Measurements from ENCODE around the gene RNF115.
A peak's percentile ranks its signal among the peaks of the same experiment; 100 is the strongest.
"Not testable (repeated sequence)": the region's sequence is repeated elsewhere in the genome, so short reads cannot be mapped to it uniquely, and the experiment has no call there.

Gene RNF115

GRCh38 chr1:145730467-145730866 lies 93.4 kb downstream of the RNF115 start:
- DNase-seq (ENCODE audit: low spot score), result no peak

- DNase-seq (ENCODE audit: low spot score), result no peak
Measured at GRCh38 chr1:145729666-145730436, 94.0 kb downstream of the RNF115 start.

DNA sequence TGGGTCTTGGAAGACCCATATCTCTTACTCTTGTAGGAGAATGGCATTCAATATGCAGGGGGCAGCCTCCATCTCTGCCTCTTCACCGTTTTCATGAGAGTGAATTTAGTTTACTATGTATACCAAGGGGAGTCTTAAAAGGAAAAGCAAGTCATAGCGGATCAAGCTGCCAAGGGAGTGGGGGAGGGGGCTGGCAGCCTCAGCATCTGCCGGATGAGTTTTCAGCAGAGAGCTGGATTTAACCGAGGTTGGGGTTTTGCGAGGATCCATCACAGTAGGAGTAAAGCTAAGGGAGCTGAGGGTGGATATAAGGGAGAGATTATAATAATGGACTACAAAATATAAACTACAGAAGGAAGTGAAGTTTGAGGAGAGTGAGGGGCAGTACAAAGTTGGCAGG lies 94.7 kb downstream of the RNF115 start:
- DNase-seq (ENCODE audit: low spot score), result no peak

GRCh38 chr1:145726193-145726592 lies 97.7 kb downstream of the RNF115 start:
- DNase-seq (ENCODE audit: low spot score), result not testable (repeated sequence)

DNA sequence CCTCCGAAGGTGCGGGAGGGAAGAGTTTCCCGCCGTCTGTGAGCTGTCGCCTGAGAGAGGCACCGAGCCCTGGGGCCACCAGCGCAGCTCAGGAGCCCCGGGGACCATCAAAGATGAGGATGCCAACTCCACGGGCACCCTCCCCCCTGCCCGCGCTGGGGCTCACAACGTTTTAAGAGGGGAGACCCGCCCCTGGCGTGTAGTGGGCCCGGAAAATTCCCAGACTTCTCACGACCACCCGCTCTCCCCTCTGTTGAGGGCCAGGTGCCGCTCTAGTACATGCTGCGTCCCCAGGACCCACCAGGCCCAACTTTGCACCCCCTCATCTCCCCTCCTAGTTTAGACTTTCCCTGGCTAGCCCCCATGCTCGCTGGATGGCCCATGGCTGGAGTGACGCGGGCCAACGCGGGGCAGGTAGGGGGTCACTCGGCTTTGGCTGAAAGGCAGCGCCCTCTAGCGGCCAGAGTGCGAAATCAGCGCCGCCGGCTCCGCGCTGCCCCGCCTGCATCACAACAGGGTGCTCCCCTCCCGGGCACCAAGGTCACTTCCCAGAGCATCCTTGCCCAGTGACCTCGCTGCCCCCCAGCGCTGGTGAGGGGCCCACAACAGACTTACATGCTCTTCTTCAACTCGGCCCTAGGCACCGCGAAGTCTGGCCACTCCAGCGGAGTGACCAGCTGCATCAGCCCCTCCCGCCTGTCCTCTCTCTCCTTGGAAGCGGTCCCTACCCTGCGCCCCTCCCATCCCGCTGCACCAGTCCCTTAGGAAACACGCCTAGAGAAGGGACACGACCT lies 102.8 kb downstream of the RNF115 start:
- peak; percentile 22 for DNase-seq (ENCODE audit: low spot score)

- DNase-seq (ENCODE audit: low spot score), result no peak
Measured at GRCh38 chr1:145720556-145720877, 103.4 kb downstream of the RNF115 start.

GRCh38 chr1:145719230-145720079 lies 104.4 kb downstream of the RNF115 start, which contains the start of gene CD160:
TSS of gene CD160 (plus strand) at chr1:145719499. CDS start at chr1:145728328, 8,829 bp downstream.
- DNase-seq (ENCODE audit: low spot score), result no peak

GRCh38 chr1:145718465-145718864 lies 105.4 kb downstream of the RNF115 start:
- DNase-seq (ENCODE audit: low spot score), result not testable (repeated sequence)

DNA sequence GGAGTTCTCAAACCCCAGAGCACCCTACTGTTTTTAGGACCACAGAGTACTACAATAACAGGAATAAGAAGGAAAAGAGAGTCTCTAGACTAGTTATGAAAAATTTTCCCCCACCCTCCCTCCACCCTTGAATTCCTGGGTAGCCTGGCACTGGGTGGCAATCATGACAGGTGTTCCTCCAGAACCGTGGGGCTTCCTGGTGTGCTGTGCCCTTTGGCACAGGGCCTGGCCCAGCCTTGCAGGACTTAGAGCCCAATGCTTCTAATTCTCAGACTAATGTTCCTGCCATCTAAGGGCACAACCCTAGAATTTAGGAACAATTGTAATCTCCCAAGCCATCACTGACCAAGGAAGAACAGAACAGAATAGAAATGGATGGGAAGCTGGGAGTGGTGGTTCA lies 106.1 kb downstream of the RNF115 start:
- DNase-seq (ENCODE audit: low spot score), result no peak

DNA sequence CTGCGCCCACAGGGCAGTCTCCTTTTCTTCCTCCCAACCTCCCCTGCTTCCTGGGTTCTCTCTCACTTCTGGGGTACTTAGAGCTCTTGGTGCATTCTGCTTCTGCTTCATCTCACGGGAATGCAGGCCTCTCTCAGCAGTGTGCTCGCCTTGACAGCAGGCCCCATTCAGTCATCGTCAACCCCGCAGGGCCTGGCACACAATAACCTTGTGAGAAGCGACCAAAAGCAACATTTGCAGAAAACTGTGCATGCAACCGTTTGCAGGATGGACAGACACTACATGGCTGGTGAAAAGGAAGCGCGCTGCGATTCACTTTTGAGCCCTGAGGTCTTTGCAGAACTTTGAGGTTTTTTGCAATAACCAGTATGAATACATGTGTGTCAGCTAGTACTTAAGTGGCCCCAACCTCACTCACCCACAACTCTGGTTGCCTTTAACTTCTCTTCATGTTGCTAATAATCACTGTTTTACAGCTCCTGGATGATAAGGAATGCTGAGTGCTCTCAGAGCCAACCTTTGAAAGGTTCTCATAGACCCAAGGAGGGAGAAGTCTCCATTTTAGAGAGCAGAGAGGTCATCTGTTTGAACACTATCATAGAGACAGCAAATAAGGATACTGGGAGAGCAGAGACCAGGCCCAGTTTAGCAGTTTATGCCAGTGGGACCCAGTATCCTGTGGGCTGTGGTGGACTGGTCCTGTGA lies 107.1 kb downstream of the RNF115 start:
- DNase-seq (ENCODE audit: low spot score), result no peak

DNA sequence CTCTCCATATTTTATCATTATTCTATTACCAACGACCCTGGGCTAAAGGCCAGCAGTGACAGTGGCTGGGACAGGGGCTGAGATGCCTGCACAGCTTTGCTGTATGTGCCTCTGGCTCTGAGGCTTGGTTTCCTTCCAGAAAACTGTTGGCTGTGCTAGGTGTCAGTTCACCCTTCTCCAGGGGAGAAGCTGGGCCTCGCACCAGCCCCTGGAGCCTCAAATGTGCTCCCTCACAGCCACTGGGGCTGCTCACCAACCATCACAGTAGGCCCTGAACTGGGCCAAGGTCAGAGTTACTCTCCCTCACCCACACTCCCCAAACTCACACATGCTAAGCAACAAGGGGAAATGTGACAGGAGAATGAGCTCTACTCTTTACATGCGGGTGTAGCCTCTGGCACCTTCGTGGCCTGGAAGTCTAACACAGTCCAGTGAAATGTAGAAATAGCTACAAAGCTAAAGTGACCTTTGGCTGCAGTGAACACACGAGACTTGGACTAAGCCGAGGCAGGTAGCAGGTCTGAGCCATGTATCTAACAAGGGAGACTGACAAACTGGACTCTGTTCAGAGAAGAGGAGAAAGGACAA lies 109.3 kb downstream of the RNF115 start:
- no peak for DNase-seq (ENCODE audit: low spot score)

- no peak for DNase-seq (ENCODE audit: low spot score)
Measured at GRCh38 chr1:145711213-145711651, 112.7 kb downstream of the RNF115 start.

GRCh38 chr1:145710291-145711027 lies 113.4 kb downstream of the RNF115 start:
- no peak for DNase-seq (ENCODE audit: low spot score)

DNA sequence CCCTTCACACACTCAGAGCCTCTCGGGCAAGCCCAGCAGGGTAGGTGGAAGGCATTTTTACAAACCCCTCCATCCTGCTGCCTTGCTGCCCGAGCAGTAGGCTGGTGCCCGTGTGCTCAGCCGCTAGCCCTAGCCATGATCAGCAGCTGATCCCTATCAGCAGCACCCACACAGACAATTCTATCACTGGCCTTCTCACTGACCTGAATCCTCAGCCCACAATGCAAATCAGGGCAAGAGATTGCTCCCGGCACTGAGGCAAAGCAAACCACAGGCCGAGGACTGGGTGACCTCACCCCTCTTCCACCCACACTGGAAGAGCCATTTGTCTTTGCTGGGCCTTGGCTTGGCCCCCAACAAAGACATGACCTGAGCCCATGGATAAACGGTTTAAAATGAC lies 115.8 kb downstream of the RNF115 start:
- no peak for DNase-seq (ENCODE audit: low spot score)

- no peak for DNase-seq (ENCODE audit: low spot score)
Measured at GRCh38 chr1:145707183-145707867, 116.6 kb downstream of the RNF115 start, which contains the start of gene PDZK1. TSS of gene PDZK1 (minus strand) at chr1:145707368. CDS start at chr1:145688021, 19,347 bp downstream.

DNA sequence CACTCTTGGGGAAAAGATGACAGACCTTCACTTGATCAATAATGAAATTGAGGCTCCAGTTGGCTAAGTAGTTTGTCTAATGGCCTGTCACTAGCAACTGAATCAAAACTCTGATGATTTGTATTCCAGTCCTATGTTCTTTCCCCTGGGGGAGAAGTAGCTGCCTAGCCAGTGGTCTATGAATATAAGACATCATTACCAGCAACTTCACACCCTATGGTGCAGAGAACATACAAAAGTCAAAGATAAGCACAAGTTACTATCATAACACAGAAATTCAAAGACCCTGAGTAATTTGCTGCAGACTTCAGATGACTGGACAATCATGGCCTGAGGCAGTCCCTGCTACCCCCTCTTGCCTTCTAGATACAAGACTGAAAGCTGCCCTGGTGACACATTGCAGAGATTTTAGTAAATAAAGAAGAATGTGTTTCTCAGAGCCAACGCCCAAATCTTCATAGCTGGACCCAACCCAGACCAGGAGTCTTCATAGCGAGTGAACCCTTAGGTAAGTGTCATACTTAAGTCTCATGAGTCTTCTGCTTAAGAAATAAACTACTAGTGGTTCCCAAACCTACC lies 117.7 kb downstream of the RNF115 start:
- no peak for DNase-seq (ENCODE audit: low spot score)

- DNase-seq (ENCODE audit: low spot score), result no peak
Measured at GRCh38 chr1:145705622-145706021, 118.3 kb downstream of the RNF115 start.

DNA sequence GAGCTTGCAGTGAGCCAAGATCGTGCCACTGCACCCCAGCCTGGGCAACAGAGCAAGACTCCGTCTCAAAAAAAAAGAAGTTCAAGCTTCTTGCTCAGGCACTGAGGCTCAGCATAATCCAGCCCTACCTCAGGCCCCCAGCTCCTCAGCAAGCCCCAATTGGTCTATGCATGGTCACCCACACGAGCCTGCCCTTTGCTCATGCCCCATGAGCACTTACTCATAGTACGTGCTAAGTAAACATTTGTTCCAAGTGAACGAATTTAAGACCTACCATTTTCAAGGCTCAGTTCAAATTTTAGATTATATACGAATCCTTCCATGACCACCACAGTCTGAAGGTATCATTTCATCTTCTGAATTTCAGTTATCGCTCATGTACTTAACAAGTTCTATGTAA lies 121.1 kb downstream of the RNF115 start:
- no peak for DNase-seq (ENCODE audit: low spot score)

- DNase-seq (ENCODE audit: low spot score), result no peak
Measured at GRCh38 chr1:145702052-145702451, 121.8 kb downstream of the RNF115 start.
